ENCODE data around the gene PCNX2. TPM values are rescaled to one million over a fixed set of nuclear protein-coding genes. Genes with fewer than 3 reads are reported as not detected.

Gene PCNX2
- total RNA-seq, 2 experiments from 2014 or later = 25.0 to 29.8 TPM

- H3K27me3 Mint-ChIP-seq = no peaks in the 10 kb centered on the region
- H3K4me3 Mint-ChIP-seq = no peak overlapping the region
- H3K36me3 Mint-ChIP-seq (ENCODE audit: low read depth) = peaks cover 2% of the 10 kb centered on the region
- no peak for DNase-seq
- H3K9me3 Mint-ChIP-seq = no peaks in the 10 kb centered on the region
- no peaks in the 10 kb centered on the region for H3K4me1 Mint-ChIP-seq
- CTCF ChIA-PET = no interaction called here
- no peak overlapping the region for H3K27ac Mint-ChIP-seq
- POLR2A ChIA-PET = no interaction called here
Observed at GRCh38 chr1:233032916-233033315, 262.6 kb downstream of the PCNX2 start.

- Mint-ChIP-seq H3K27me3 (no peaks in the 10 kb centered on the region), H3K4me1 (no peaks in the 10 kb centered on the region), H3K4me3 (no peak overlapping the region), H3K36me3 (ENCODE audit: low read depth) (peaks cover 2% of the 10 kb centered on the region), H3K9me3 (no peaks in the 10 kb centered on the region), H3K27ac (no peak overlapping the region)
- POLR2A ChIA-PET = no interaction called here
- DNase-seq = no peak
- CTCF ChIA-PET = no interaction called here
Observed at GRCh38 chr1:233031521-233031920, 264.0 kb downstream of the PCNX2 start.

- Mint-ChIP-seq H3K4me1 (no peaks in the 10 kb centered on the region), H3K4me3 (no peak overlapping the region), H3K36me3 (ENCODE audit: low read depth) (peaks cover 5% of the 10 kb centered on the region), H3K27ac (no peak overlapping the region), H3K27me3 (no peaks in the 10 kb centered on the region), H3K9me3 (no peaks in the 10 kb centered on the region)
- no peak for DNase-seq
- CTCF ChIA-PET = no interaction called here
- POLR2A ChIA-PET = no interaction called here
Observed at GRCh38 chr1:233027046-233027445, 268.5 kb downstream of the PCNX2 start.

GRCh38 chr1:233025567-233025966 lies 270.0 kb downstream of the PCNX2 start:
- H3K27ac Mint-ChIP-seq = no peak overlapping the region
- DNase-seq = no peak
- H3K4me1 Mint-ChIP-seq = no peaks in the 10 kb centered on the region
- POLR2A ChIA-PET = no interaction called here
- no peak overlapping the region for H3K4me3 Mint-ChIP-seq
- peaks cover 5% of the 10 kb centered on the region for H3K36me3 Mint-ChIP-seq (ENCODE audit: low read depth)
- H3K27me3 Mint-ChIP-seq = no peaks in the 10 kb centered on the region
- no peaks in the 10 kb centered on the region for H3K9me3 Mint-ChIP-seq
- CTCF ChIA-PET = interaction anchor here (1.2 to 2.0 kb wide), 2 partner anchors 12 to 20 kb away, joined by 3 to 6 read pairs; no protein-coding TSS in a partner anchor

GRCh38 chr1:233025157-233025556 lies 270.4 kb downstream of the PCNX2 start:
- no peaks in the 10 kb centered on the region for H3K27me3 Mint-ChIP-seq
- no peaks in the 10 kb centered on the region for H3K4me1 Mint-ChIP-seq
- no peak overlapping the region for H3K27ac Mint-ChIP-seq
- POLR2A ChIA-PET = no interaction called here
- CTCF ChIA-PET = interaction anchor here (0.6 to 2.0 kb wide), 3 partner anchors 11 to 418 kb away, joined by 3 to 6 read pairs (median 3); no protein-coding TSS in a partner anchor
- H3K9me3 Mint-ChIP-seq = no peaks in the 10 kb centered on the region
- H3K4me3 Mint-ChIP-seq = no peak overlapping the region
- peak; percentile 33 for DNase-seq
- H3K36me3 Mint-ChIP-seq (ENCODE audit: low read depth) = peaks cover 5% of the 10 kb centered on the region

- Mint-ChIP-seq H3K4me3 (no peak overlapping the region), H3K36me3 (ENCODE audit: low read depth) (peaks cover 5% of the 10 kb centered on the region), H3K4me1 (no peaks in the 10 kb centered on the region), H3K27me3 (no peaks in the 10 kb centered on the region), H3K9me3 (no peaks in the 10 kb centered on the region), H3K27ac (no peak overlapping the region)
- no peak for DNase-seq
- POLR2A ChIA-PET = no interaction called here
- CTCF ChIA-PET = interaction anchor here (0.5 to 2.0 kb wide), 3 partner anchors 18 to 271 kb away, joined by 3 to 6 read pairs (median 4); no protein-coding TSS in a partner anchor
Observed at GRCh38 chr1:233024199-233024598, 271.3 kb downstream of the PCNX2 start.

- Mint-ChIP-seq H3K9me3 (no peaks in the 10 kb centered on the region), H3K27me3 (no peaks in the 10 kb centered on the region), H3K36me3 (ENCODE audit: low read depth) (peaks cover 5% of the 10 kb centered on the region), H3K4me3 (no peak overlapping the region), H3K4me1 (no peaks in the 10 kb centered on the region), H3K27ac (no peak overlapping the region)
- CTCF ChIA-PET = interaction anchor here (0.6 kb wide), 1 partner anchor 274 kb away, joined by 5 read pairs; no protein-coding TSS in a partner anchor
- POLR2A ChIA-PET = no interaction called here
- DNase-seq = no peak
Observed at GRCh38 chr1:233022246-233022645, 273.3 kb downstream of the PCNX2 start.

GRCh38 chr1:233020426-233020825 lies 275.1 kb downstream of the PCNX2 start:
- no peak overlapping the region for H3K27ac Mint-ChIP-seq
- peaks cover 5% of the 10 kb centered on the region for H3K36me3 Mint-ChIP-seq (ENCODE audit: low read depth)
- CTCF ChIA-PET = interaction anchor here (0.6 kb wide), 1 partner anchor 388 kb away, joined by 3 read pairs; no protein-coding TSS in a partner anchor
- H3K9me3 Mint-ChIP-seq = no peaks in the 10 kb centered on the region
- no peak for DNase-seq
- no peak overlapping the region for H3K4me3 Mint-ChIP-seq
- H3K4me1 Mint-ChIP-seq = peaks cover 4% of the 10 kb centered on the region
- POLR2A ChIA-PET = no interaction called here
- no peaks in the 10 kb centered on the region for H3K27me3 Mint-ChIP-seq

GRCh38 chr1:233019778-233020325 lies 275.7 kb downstream of the PCNX2 start:
- Mint-ChIP-seq H3K4me3 (no peak overlapping the region), H3K27me3 (no peaks in the 10 kb centered on the region), H3K36me3 (ENCODE audit: low read depth) (peaks cover 5% of the 10 kb centered on the region), H3K4me1 (peaks cover 4% of the 10 kb centered on the region), H3K9me3 (no peaks in the 10 kb centered on the region), H3K27ac (no peak overlapping the region)
- POLR2A ChIA-PET = no interaction called here
- DNase-seq = no peak
- CTCF ChIA-PET = no interaction called here

GRCh38 chr1:233019083-233019482 lies 276.4 kb downstream of the PCNX2 start:
- ChIA-PET CTCF (no interaction called here), POLR2A (no interaction called here)
- no peaks in the 10 kb centered on the region for H3K9me3 Mint-ChIP-seq
- no peak overlapping the region for H3K27ac Mint-ChIP-seq
- no peak overlapping the region for H3K4me3 Mint-ChIP-seq
- peaks cover 4% of the 10 kb centered on the region for H3K4me1 Mint-ChIP-seq
- no peaks in the 10 kb centered on the region for H3K27me3 Mint-ChIP-seq
- DNase-seq = no peak
- H3K36me3 Mint-ChIP-seq (ENCODE audit: low read depth) = peaks cover 5% of the 10 kb centered on the region

- no peaks in the 10 kb centered on the region for H3K27me3 Mint-ChIP-seq
- peaks cover 4% of the 10 kb centered on the region for H3K4me1 Mint-ChIP-seq
- no peak for DNase-seq
- H3K36me3 Mint-ChIP-seq (ENCODE audit: low read depth) = peaks cover 18% of the 10 kb centered on the region
- no peak overlapping the region for H3K27ac Mint-ChIP-seq
- ChIA-PET POLR2A (no interaction called here), CTCF (no interaction called here)
- H3K4me3 Mint-ChIP-seq = no peak overlapping the region
- H3K9me3 Mint-ChIP-seq = no peaks in the 10 kb centered on the region
Observed at GRCh38 chr1:233016798-233017197, 278.7 kb downstream of the PCNX2 start.

- POLR2A ChIA-PET = no interaction called here
- CTCF ChIA-PET = interaction anchor here (0.6 kb wide), 2 partner anchors 1340 to 1531 kb away, joined by 3 to 4 read pairs; no protein-coding TSS in a partner anchor
- Mint-ChIP-seq H3K4me3 (no peak overlapping the region), H3K27ac (no peak overlapping the region), H3K36me3 (ENCODE audit: low read depth) (peaks cover 18% of the 10 kb centered on the region), H3K4me1 (peaks cover 4% of the 10 kb centered on the region), H3K27me3 (no peaks in the 10 kb centered on the region), H3K9me3 (no peaks in the 10 kb centered on the region)
- no peak for DNase-seq
Observed at GRCh38 chr1:233015965-233016364, 279.6 kb downstream of the PCNX2 start.

- ChIA-PET POLR2A (no interaction called here), CTCF (interaction anchor here (1.5 kb wide), 1 partner anchor 11 kb away, joined by 3 read pairs; no protein-coding TSS in a partner anchor)
- Mint-ChIP-seq H3K36me3 (ENCODE audit: low read depth) (peaks cover 20% of the 10 kb centered on the region), H3K9me3 (no peaks in the 10 kb centered on the region), H3K27me3 (no peaks in the 10 kb centered on the region), H3K4me1 (peaks cover 6% of the 10 kb centered on the region), H3K4me3 (no peak overlapping the region), H3K27ac (no peak overlapping the region)
- DNase-seq = no peak
Observed at GRCh38 chr1:233012021-233012420, 283.5 kb downstream of the PCNX2 start.

GRCh38 chr1:233010146-233010545 lies 285.4 kb downstream of the PCNX2 start:
- CTCF ChIA-PET = interaction anchor here (1.2 to 1.7 kb wide), 2 partner anchors 10 to 12 kb away, joined by 3 read pairs; no protein-coding TSS in a partner anchor
- H3K4me1 Mint-ChIP-seq = peaks cover 2% of the 10 kb centered on the region
- H3K27ac Mint-ChIP-seq = no peak overlapping the region
- peaks cover 20% of the 10 kb centered on the region for H3K36me3 Mint-ChIP-seq (ENCODE audit: low read depth)
- POLR2A ChIA-PET = no interaction called here
- no peak for DNase-seq
- H3K4me3 Mint-ChIP-seq = no peak overlapping the region
- H3K27me3 Mint-ChIP-seq = no peaks in the 10 kb centered on the region
- no peaks in the 10 kb centered on the region for H3K9me3 Mint-ChIP-seq

All from activated CD4-positive, alpha-beta T cell treated with anti-CD3 and anti-CD28 coated beads, Interleukin-2, amount 10 ng/mL, durations not matched to agents 7 days and 5 days (primary cell).